ENCODE measurements around the gene TNFRSF12A. TPM values are rescaled to one million over a fixed set of nuclear protein-coding genes. Genes with fewer than 3 reads are reported as not detected.

Gene TNFRSF12A
- total and polyA plus RNA-seq, 9 of the 15 experiments (the other 6 are each of a cell fraction or from before 2014, with no cell fraction given): 0.41 to 61.8 (median 26.5) TPM

DNA sequence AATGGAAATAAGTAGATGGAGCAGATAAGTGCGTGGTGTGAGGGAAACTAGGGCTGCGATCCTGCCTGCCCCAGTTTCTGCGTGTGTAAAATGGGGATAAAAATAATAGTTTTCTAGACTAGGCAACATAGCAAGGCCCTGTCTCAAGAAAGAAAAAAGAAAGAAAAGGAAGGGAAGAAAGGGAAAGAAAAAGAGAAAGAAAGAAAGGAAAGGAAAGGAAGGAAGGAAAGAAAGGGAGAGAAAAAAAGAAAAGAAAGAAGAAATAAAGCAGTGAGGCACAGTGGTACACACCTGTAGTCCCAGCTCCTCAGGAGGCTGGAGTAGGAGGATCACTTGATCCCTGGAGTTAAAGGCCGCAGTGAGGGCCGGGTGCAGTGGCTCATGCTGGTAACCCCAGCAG is 37.8 kb upstream of the TNFRSF12A start (continued):
- TF ChIP-seq, protein P1, sequence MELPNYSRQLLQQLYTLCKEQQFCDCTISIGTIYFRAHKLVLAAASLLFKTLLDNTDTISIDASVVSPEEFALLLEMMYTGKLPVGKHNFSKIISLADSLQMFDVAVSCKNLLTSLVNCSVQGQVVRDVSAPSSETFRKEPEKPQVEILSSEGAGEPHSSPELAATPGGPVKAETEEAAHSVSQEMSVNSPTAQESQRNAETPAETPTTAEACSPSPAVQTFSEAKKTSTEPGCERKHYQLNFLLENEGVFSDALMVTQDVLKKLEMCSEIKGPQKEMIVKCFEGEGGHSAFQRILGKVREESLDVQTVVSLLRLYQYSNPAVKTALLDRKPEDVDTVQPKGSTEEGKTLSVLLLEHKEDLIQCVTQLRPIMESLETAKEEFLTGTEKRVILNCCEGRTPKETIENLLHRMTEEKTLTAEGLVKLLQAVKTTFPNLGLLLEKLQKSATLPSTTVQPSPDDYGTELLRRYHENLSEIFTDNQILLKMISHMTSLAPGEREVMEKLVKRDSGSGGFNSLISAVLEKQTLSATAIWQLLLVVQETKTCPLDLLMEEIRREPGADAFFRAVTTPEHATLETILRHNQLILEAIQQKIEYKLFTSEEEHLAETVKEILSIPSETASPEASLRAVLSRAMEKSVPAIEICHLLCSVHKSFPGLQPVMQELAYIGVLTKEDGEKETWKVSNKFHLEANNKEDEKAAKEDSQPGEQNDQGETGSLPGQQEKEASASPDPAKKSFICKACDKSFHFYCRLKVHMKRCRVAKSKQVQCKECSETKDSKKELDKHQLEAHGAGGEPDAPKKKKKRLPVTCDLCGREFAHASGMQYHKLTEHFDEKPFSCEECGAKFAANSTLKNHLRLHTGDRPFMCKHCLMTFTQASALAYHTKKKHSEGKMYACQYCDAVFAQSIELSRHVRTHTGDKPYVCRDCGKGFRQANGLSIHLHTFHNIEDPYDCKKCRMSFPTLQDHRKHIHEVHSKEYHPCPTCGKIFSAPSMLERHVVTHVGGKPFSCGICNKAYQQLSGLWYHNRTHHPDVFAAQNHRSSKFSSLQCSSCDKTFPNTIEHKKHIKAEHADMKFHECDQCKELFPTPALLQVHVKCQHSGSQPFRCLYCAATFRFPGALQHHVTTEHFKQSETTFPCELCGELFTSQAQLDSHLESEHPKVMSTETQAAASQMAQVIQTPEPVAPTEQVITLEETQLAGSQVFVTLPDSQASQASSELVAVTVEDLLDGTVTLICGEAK (IDR thresholded peaks at IDR 0.05): 0 out of 2 replicates have a peak, but pooled peaks have one; percentile 23
- TF ChIP-seq, protein P1 (CRISPR knock-in tag; IDR thresholded peaks at IDR 0.05): no peak
- 0 out of 2 replicates have a peak, but pooled peaks have one; percentile 78 for TF ChIP-seq THRAP3 (IDR thresholded peaks at IDR 0.05; ENCODE audit: borderline replicate concordance)
- TF ChIP-seq ZNF263 (CRISPR knock-in tag; IDR thresholded peaks at IDR 0.05; ENCODE audit: borderline replicate concordance): no peak
- TF ChIP-seq E2F6 (IDR thresholded peaks at IDR 0.05; ENCODE audit: borderline replicate concordance in 1 of 2, extremely low read depth in 1 of 2, insufficient read depth in 1 of 2, insufficient read length in 1 of 2, low read depth in 1 of 2, low read length in 1 of 2, poor library complexity in 1 of 2, severe bottlenecking in 1 of 2): no peak
- TF ChIP-seq MEF2A (IDR thresholded peaks at IDR 0.05; ENCODE audit: control insufficient read depth, low read depth, low read length): no peak
- peak; percentile 32 to 56; a peak in 3 of 4 replicates for TF ChIP-seq ARNT (IDR thresholded peaks at IDR 0.05)
- no peak for TF ChIP-seq HNRNPLL (IDR thresholded peaks at IDR 0.05; ENCODE audit: low read depth, low read length, poor library complexity, severe bottlenecking)
- TF ChIP-seq ZNF639 (CRISPR knock-in tag; conservative IDR thresholded peaks at IDR 0.05 in 1 of 2, IDR thresholded peaks at IDR 0.05 in 1 of 2): no peak
- TF ChIP-seq MTA1 (IDR thresholded peaks at IDR 0.05; ENCODE audit: borderline replicate concordance): peak; percentile 41; the same call in 1 of the 2 replicates
- no peak for TF ChIP-seq TEAD4 (IDR thresholded peaks at IDR 0.05; ENCODE audit: low read length)
- no peak for TF ChIP-seq TEAD4 (CRISPR knock-in tag; IDR thresholded peaks at IDR 0.05; ENCODE audit: borderline replicate concordance)
- no peak for TF ChIP-seq ZFP36 (IDR thresholded peaks at IDR 0.05; ENCODE audit: low read depth, low read length, partially characterized antibody)
- no peak for TF ChIP-seq GATAD2B (IDR thresholded peaks at IDR 0.05; ENCODE audit: borderline replicate concordance)

Data from K562 (cell line).